Measurements from ENCODE around the gene ADAMTS9.

The ADAMTS9 gene

GRCh38 chr3:64651303-64651702 is 36.5 kb downstream of the ADAMTS9 start:
- Mint-ChIP-seq H3K36me3 (ENCODE audit: low read depth) (no peaks in the 10 kb centered on the region), H3K27ac (no peak overlapping the region), H3K27me3 (peaks cover 4% of the 10 kb centered on the region), H3K4me1 (ENCODE audit: low read depth) (no peaks in the 10 kb centered on the region), H3K4me3 (no peak overlapping the region), H3K9me3 (no peaks in the 10 kb centered on the region)

GRCh38 chr3:64650715-64651114 is 37.1 kb downstream of the ADAMTS9 start:
- H3K4me1 Mint-ChIP-seq (ENCODE audit: low read depth) = no peaks in the 10 kb centered on the region
- peaks cover 4% of the 10 kb centered on the region for H3K27me3 Mint-ChIP-seq
- no peak overlapping the region for H3K27ac Mint-ChIP-seq
- no peaks in the 10 kb centered on the region for H3K9me3 Mint-ChIP-seq
- no peaks in the 10 kb centered on the region for H3K36me3 Mint-ChIP-seq (ENCODE audit: low read depth)
- H3K4me3 Mint-ChIP-seq = no peak overlapping the region

GRCh38 chr3:64650096-64650622 is 37.6 kb downstream of the ADAMTS9 start:
- Mint-ChIP-seq H3K27ac (no peak overlapping the region), H3K27me3 (peaks cover 4% of the 10 kb centered on the region), H3K36me3 (ENCODE audit: low read depth) (no peaks in the 10 kb centered on the region), H3K4me3 (no peak overlapping the region), H3K4me1 (ENCODE audit: low read depth) (no peaks in the 10 kb centered on the region), H3K9me3 (no peaks in the 10 kb centered on the region)

- no peak overlapping the region for H3K27ac Mint-ChIP-seq
- no peaks in the 10 kb centered on the region for H3K36me3 Mint-ChIP-seq (ENCODE audit: low read depth)
- H3K27me3 Mint-ChIP-seq = peaks cover 4% of the 10 kb centered on the region
- H3K4me1 Mint-ChIP-seq (ENCODE audit: low read depth) = no peaks in the 10 kb centered on the region
- H3K9me3 Mint-ChIP-seq = no peaks in the 10 kb centered on the region
- no peak overlapping the region for H3K4me3 Mint-ChIP-seq
Observed at GRCh38 chr3:64648927-64649906, 38.6 kb downstream of the ADAMTS9 start.

GRCh38 chr3:64647825-64648224 is 40.0 kb downstream of the ADAMTS9 start:
- H3K4me1 Mint-ChIP-seq (ENCODE audit: low read depth) = no peaks in the 10 kb centered on the region
- no peaks in the 10 kb centered on the region for H3K9me3 Mint-ChIP-seq
- H3K27ac Mint-ChIP-seq = no peak overlapping the region
- peaks cover 4% of the 10 kb centered on the region for H3K27me3 Mint-ChIP-seq
- no peak overlapping the region for H3K4me3 Mint-ChIP-seq
- H3K36me3 Mint-ChIP-seq (ENCODE audit: low read depth) = no peaks in the 10 kb centered on the region

- H3K27ac Mint-ChIP-seq = no peak overlapping the region
- no peak overlapping the region for H3K4me3 Mint-ChIP-seq
- no peaks in the 10 kb centered on the region for H3K36me3 Mint-ChIP-seq (ENCODE audit: low read depth)
- H3K4me1 Mint-ChIP-seq (ENCODE audit: low read depth) = no peaks in the 10 kb centered on the region
- H3K27me3 Mint-ChIP-seq = peaks cover 4% of the 10 kb centered on the region
- no peaks in the 10 kb centered on the region for H3K9me3 Mint-ChIP-seq
Observed at GRCh38 chr3:64645243-64645642, 42.6 kb downstream of the ADAMTS9 start.

GRCh38 chr3:64644483-64644882 is 43.3 kb downstream of the ADAMTS9 start:
- H3K9me3 Mint-ChIP-seq = no peaks in the 10 kb centered on the region
- no peak overlapping the region for H3K4me3 Mint-ChIP-seq
- H3K4me1 Mint-ChIP-seq (ENCODE audit: low read depth) = no peaks in the 10 kb centered on the region
- H3K36me3 Mint-ChIP-seq (ENCODE audit: low read depth) = no peaks in the 10 kb centered on the region
- H3K27ac Mint-ChIP-seq = no peak overlapping the region
- H3K27me3 Mint-ChIP-seq = peaks cover 4% of the 10 kb centered on the region

GRCh38 chr3:64642327-64643151 is 45.3 kb downstream of the ADAMTS9 start:
- Mint-ChIP-seq H3K36me3 (ENCODE audit: low read depth) (no peaks in the 10 kb centered on the region), H3K27me3 (no peaks in the 10 kb centered on the region), H3K4me3 (no peak overlapping the region), H3K27ac (no peak overlapping the region), H3K4me1 (ENCODE audit: low read depth) (no peaks in the 10 kb centered on the region), H3K9me3 (no peaks in the 10 kb centered on the region)

GRCh38 chr3:64638981-64639481 is 48.8 kb downstream of the ADAMTS9 start:
- Mint-ChIP-seq H3K27ac (no peak overlapping the region), H3K27me3 (no peaks in the 10 kb centered on the region), H3K36me3 (ENCODE audit: low read depth) (no peaks in the 10 kb centered on the region), H3K4me1 (ENCODE audit: low read depth) (no peaks in the 10 kb centered on the region), H3K9me3 (no peaks in the 10 kb centered on the region), H3K4me3 (no peak overlapping the region)

GRCh38 chr3:64638511-64638910 is 49.3 kb downstream of the ADAMTS9 start:
- Mint-ChIP-seq H3K4me1 (ENCODE audit: low read depth) (no peaks in the 10 kb centered on the region), H3K9me3 (no peaks in the 10 kb centered on the region), H3K27ac (no peak overlapping the region), H3K4me3 (no peak overlapping the region), H3K36me3 (ENCODE audit: low read depth) (no peaks in the 10 kb centered on the region), H3K27me3 (no peaks in the 10 kb centered on the region)

GRCh38 chr3:64634417-64634816 is 53.4 kb downstream of the ADAMTS9 start:
- Mint-ChIP-seq H3K36me3 (ENCODE audit: low read depth) (no peaks in the 10 kb centered on the region), H3K9me3 (no peaks in the 10 kb centered on the region), H3K27ac (no peak overlapping the region), H3K27me3 (no peaks in the 10 kb centered on the region), H3K4me3 (no peak overlapping the region), H3K4me1 (ENCODE audit: low read depth) (no peaks in the 10 kb centered on the region)

- no peak overlapping the region for H3K4me3 Mint-ChIP-seq
- H3K27me3 Mint-ChIP-seq = no peaks in the 10 kb centered on the region
- no peaks in the 10 kb centered on the region for H3K9me3 Mint-ChIP-seq
- no peak overlapping the region for H3K27ac Mint-ChIP-seq
- no peaks in the 10 kb centered on the region for H3K36me3 Mint-ChIP-seq (ENCODE audit: low read depth)
- no peaks in the 10 kb centered on the region for H3K4me1 Mint-ChIP-seq (ENCODE audit: low read depth)
Observed at GRCh38 chr3:64631951-64632350, 55.8 kb downstream of the ADAMTS9 start.

GRCh38 chr3:64627471-64628321 is 60.1 kb downstream of the ADAMTS9 start:
- no peak overlapping the region for H3K4me3 Mint-ChIP-seq

GRCh38 chr3:64627042-64627441 is 60.8 kb downstream of the ADAMTS9 start:
- H3K27me3 Mint-ChIP-seq = no peaks in the 10 kb centered on the region
- no peak overlapping the region for H3K27ac Mint-ChIP-seq
- no peak overlapping the region for H3K4me3 Mint-ChIP-seq
- H3K9me3 Mint-ChIP-seq = peaks cover 18% of the 10 kb centered on the region
- no peaks in the 10 kb centered on the region for H3K36me3 Mint-ChIP-seq (ENCODE audit: low read depth)
- no peaks in the 10 kb centered on the region for H3K4me1 Mint-ChIP-seq (ENCODE audit: low read depth)

More at GRCh38 chr3:64627471-64628321, 60.1 kb downstream of the ADAMTS9 start:
- Mint-ChIP-seq H3K27ac (no peak overlapping the region), H3K4me1 (ENCODE audit: low read depth) (no peaks in the 10 kb centered on the region), H3K36me3 (ENCODE audit: low read depth) (no peaks in the 10 kb centered on the region), H3K9me3 (peaks cover 12% of the 10 kb centered on the region), H3K27me3 (no peaks in the 10 kb centered on the region)

Measured in stimulated activated naive CD8-positive, alpha-beta T cell treated with anti-CD3 and anti-CD28 coated beads, Interleukin-15, Interleukin-2, amounts not matched to agents 100 ng/mL and 50 ng/mL, for 24 hours (primary cell).